Left lung (tissue), 14 donors: Measurements from ENCODE around the gene TUG1. TPM values are rescaled to one million over a fixed set of nuclear protein-coding genes. Genes with fewer than 3 reads are reported as not detected.

Source experiments
- ATAC-seq: fragments of 200-7000 bp; cut with Tn5 transposase; one replicate; pipeline ENCODE4 v1.9.1; 2020; ENCODE audit warnings: moderate library complexity
- DNase-seq, 4 donors: peaks; one replicate each; pipeline ENCODE4 v3.0.0-alpha.2; 2013 to 2020
- H3K27ac ChIP-seq, 2 donors: fragments of 200-600 bp; sonication (generic) in 1 of 2; one replicate each; pipeline versions ENCODE4 v1.5.0 to v1.8.0; 2020 to 2021
- H3K27me3 ChIP-seq, 2 donors: fragments of 200-600 bp; sonication (generic) in 1 of 2; one replicate each; pipeline versions ENCODE4 v1.5.0 to v1.8.0; 2020 to 2021
- H3K36me3 ChIP-seq, 2 donors: fragments of 200-600 bp; sonication (generic) in 1 of 2; one replicate each; pipeline versions ENCODE4 v1.5.0 to v1.8.0; 2020 to 2021
- H3K4me1 ChIP-seq, 2 donors: fragments of 200-600 bp; one replicate each; pipeline ENCODE4 v1.8.0; 2021
- H3K4me3 ChIP-seq, 2 donors: fragments of 200-600 bp; sonication (generic) in 1 of 2; one replicate each; pipeline versions ENCODE4 v1.5.0 to v1.8.0; 2020 to 2021; ENCODE audit warnings: mild to moderate bottlenecking in 1 of 2
- H3K9me3 ChIP-seq, 2 donors: fragments of 200-600 bp; sonication (generic) in 1 of 2; one replicate each; pipeline versions ENCODE4 v1.5.0 to v1.8.0; 2020 to 2021
- CTCF ChIP-seq, 2 donors: fragments of 200-600 bp; sonication (generic) in 1 of 2; IDR thresholded peaks; one replicate each; pipeline versions ENCODE4 v1.5.0 to v1.8.0; 2021; ENCODE audit warnings: antibody characterized with exemption in 2 of 2
- intact Hi-C, 2 donors: fragments of 100-400 bp; cut with DNase I; formaldehyde crosslinking; loops; one replicate each; pipeline versions ENCODE4 v1.11.2 to v1.14.2; 2022
- long read RNA-seq, 12 donors: library from polyadenylated mRNA in 2 of 12; unstranded in 2 of 12; transcript quantifications; one replicate each; pipeline ENCODE4 v2.0.0 and lab custom pipeline, GENCODE V29; 2019 to 2026
- polyA plus RNA-seq, 6 donors: library from polyadenylated mRNA; unstranded; fragments of 120-200 nt; gene quantifications; one replicate each; pipeline ENCODE4 v1.2.1, GENCODE V29; 2013; ENCODE audit not compliant: insufficient read length in 6 of 6
- total RNA-seq, 2 donors: library from RNA; stranded (reverse); fragmentation: NEBNext Ultra II Directional; extraction: Animal tissue kit (Norgen Biotek cat#: 25700); gene quantifications; one replicate each; pipeline ENCODE4 v1.2.1, GENCODE V29; 2021
- donor health status: DM: no; HTN: yes; CAD: no.
- donor health status: DM: no; HTN: no; CAD: no.

The TUG1 gene
- total RNA-seq (10 to 100 TPM; 56.4 to 78.0 TPM), polyA plus RNA-seq (100 to 1,000 TPM; 223 to 251 (median 234) TPM)
- long read RNA-seq, donor 1, full-length matches to known transcripts, result 107 of 107 reads
- long read RNA-seq, donor 1, partial matches to known transcripts, result 0 of 107 reads
- long read RNA-seq, donor 1, other reads (novel, unspliced or antisense), result 0 of 107 reads
- long read RNA-seq, donor 2, full-length matches to known transcripts, result 104 of 114 reads
- long read RNA-seq, donor 2, partial matches to known transcripts, result 10 of 114 reads
- long read RNA-seq, donor 2, other reads (novel, unspliced or antisense), result 0 of 114 reads
- long read RNA-seq, donor 3, full-length matches to known transcripts, result 52 of 66 reads
- long read RNA-seq, donor 3, partial matches to known transcripts, result 14 of 66 reads
- long read RNA-seq, donor 3, other reads (novel, unspliced or antisense), result 0 of 66 reads
- long read RNA-seq, donor 4, full-length matches to known transcripts, result 2 of 7 reads
- long read RNA-seq, donor 4, partial matches to known transcripts, result 0 of 7 reads
- long read RNA-seq, donor 4, other reads (novel, unspliced or antisense), result 5 of 7 reads
- long read RNA-seq, donor 5, full-length matches to known transcripts, result 75 of 81 reads
- long read RNA-seq, donor 5, partial matches to known transcripts, result 6 of 81 reads
- long read RNA-seq, donor 5, other reads (novel, unspliced or antisense), result 0 of 81 reads
- long read RNA-seq, donor 6, full-length matches to known transcripts, result 48 of 48 reads
- long read RNA-seq, donor 6, partial matches to known transcripts, result 0 of 48 reads
- long read RNA-seq, donor 6, other reads (novel, unspliced or antisense), result 0 of 48 reads
- long read RNA-seq, donor 7, full-length matches to known transcripts, result 27 of 27 reads
- long read RNA-seq, donor 7, partial matches to known transcripts, result 0 of 27 reads
- long read RNA-seq, donor 7, other reads (novel, unspliced or antisense), result 0 of 27 reads
- long read RNA-seq, donor 8, full-length matches to known transcripts, result 72 of 72 reads
- long read RNA-seq, donor 8, partial matches to known transcripts, result 0 of 72 reads
- long read RNA-seq, donor 8, other reads (novel, unspliced or antisense), result 0 of 72 reads
- long read RNA-seq, donor 9, partial matches to known transcripts, result 0 of 1 reads
- long read RNA-seq, donor 9, other reads (novel, unspliced or antisense), result 0 of 1 reads
- long read RNA-seq, donor 10, partial matches to known transcripts, result 0 of 3 reads
- long read RNA-seq, donor 10, other reads (novel, unspliced or antisense), result 2 of 3 reads
- long read RNA-seq, donor 11, full-length matches to known transcripts, result 50 of 50 reads
- long read RNA-seq, donor 11, partial matches to known transcripts, result 0 of 50 reads
- long read RNA-seq, donor 11, other reads (novel, unspliced or antisense), result 0 of 50 reads
- long read RNA-seq, donor 12, full-length matches to known transcripts, result 79 of 79 reads
- long read RNA-seq, donor 12, partial matches to known transcripts, result 0 of 79 reads
- long read RNA-seq, donor 12, other reads (novel, unspliced or antisense), result 0 of 79 reads

DNA sequence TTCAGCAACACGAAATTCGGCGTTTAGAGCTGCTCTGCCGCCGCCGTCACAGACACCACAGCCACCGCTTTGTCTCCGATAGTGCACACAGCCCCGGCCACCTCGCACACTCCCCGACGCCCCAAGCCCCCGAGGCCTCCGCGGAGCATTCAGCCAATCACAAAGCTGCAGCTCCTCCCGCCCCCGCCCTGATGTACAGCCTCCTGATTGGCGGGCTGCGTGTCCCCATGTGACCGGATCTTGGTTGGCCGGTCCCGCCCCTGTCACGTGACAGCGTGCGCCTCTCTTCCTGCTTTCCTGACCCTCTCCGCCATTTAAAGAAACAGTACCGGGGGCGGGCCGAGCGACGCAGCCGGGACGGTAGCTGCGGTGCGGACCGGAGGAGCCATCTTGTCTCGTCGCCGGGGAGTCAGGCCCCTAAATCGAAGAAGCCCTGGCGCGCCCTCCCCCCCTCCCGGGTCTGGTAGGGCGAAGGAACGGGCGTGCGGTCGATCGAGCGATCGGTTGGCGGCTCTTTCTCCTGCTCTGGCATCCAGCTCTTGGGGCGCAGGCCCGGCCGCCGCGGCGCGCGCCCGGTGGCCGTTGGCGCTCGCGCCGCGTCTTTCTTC lies at the start of gene TUG1:
TSS of gene TUG1 (plus strand) at position 342 of the 608 bp plus-strand sequence.
- DNase-seq (peak; percentile 97 to 99 (median 98)), ATAC-seq (peak; percentile 96)
- TF ChIP-seq CTCF (IDR thresholded peaks at IDR 0.05), result no peak
- Histone ChIP-seq H3K4me1 (peaks cover 28 to 33% of the 10 kb centered on the region in 2 donors), H3K27ac (peak within 1 kb of the TSS; percentile 96 to 98), H3K36me3 (peaks cover 0 to 29% of the 10 kb centered on the region in 2 donors), H3K27me3 (no peaks in the 10 kb centered on the region), H3K4me3 (peak within 1 kb of the TSS; percentile 80), H3K9me3 (no peaks in the 10 kb centered on the region)
- intact Hi-C loops, result no loop called here

GRCh38 chr22:30919973-30920372 lies 49.1 kb upstream of the TUG1 start:
- Histone ChIP-seq H3K36me3 (peaks cover 0 to 11% of the 10 kb centered on the region in 2 donors), H3K9me3 (peaks cover 0 to 11% of the 10 kb centered on the region in 2 donors), H3K4me1 (peaks cover 3 to 20% of the 10 kb centered on the region in 2 donors), H3K4me3 (no peak overlapping the region), H3K27ac (no peak overlapping the region), H3K27me3 (no peaks in the 10 kb centered on the region)
- intact Hi-C loops, result loop anchor here in 1 of 2 donors (10.0 kb wide), 1 partner anchor 285 kb away; the partner anchor contains the start of gene SLC35E4
- no peak for TF ChIP-seq CTCF (IDR thresholded peaks at IDR 0.05)
- DNase-seq (no peak), ATAC-seq (no peak)

- intact Hi-C loops, result loop anchor here in 1 of 2 donors (10.0 kb wide), 1 partner anchor 286 kb away; the partner anchor contains the start of gene SLC35E4
- no peak overlapping the region for H3K27ac ChIP-seq
- peak; percentile 90 for ATAC-seq
- TF ChIP-seq CTCF (IDR thresholded peaks at IDR 0.05), result peak; percentile 88 to 95
- peaks cover 0 to 16% of the 10 kb centered on the region in 2 donors for H3K36me3 ChIP-seq
- peak; percentile 62 to 92 (median 76) for DNase-seq
- H3K4me3 ChIP-seq, result peak overlapping the region in 1 of 2 donors; percentile 47
- H3K27me3 ChIP-seq, result no peaks in the 10 kb centered on the region
- H3K9me3 ChIP-seq, result peaks cover 0 to 7% of the 10 kb centered on the region in 2 donors
- peaks cover 3 to 20% of the 10 kb centered on the region in 2 donors for H3K4me1 ChIP-seq
Observed at GRCh38 chr22:30920407-30920806, 48.7 kb upstream of the TUG1 start.

GRCh38 chr22:30921108-30921507 lies 48.0 kb upstream of the TUG1 start:
- Histone ChIP-seq H3K36me3 (peaks cover 0 to 23% of the 10 kb centered on the region in 2 donors), H3K9me3 (peaks cover 0 to under 1% of the 10 kb centered on the region in 2 donors), H3K4me3 (peak overlapping the region in 1 of 2 donors; percentile 47), H3K4me1 (peaks cover 3 to 20% of the 10 kb centered on the region in 2 donors), H3K27ac (peak overlapping the region in 1 of 2 donors; percentile 74), H3K27me3 (no peaks in the 10 kb centered on the region)
- intact Hi-C loops, result loop anchor here in 1 of 2 donors (10.0 kb wide), 1 partner anchor 286 kb away; the partner anchor contains the start of gene SLC35E4
- TF ChIP-seq CTCF (IDR thresholded peaks at IDR 0.05), result no peak
- ATAC-seq (no peak), DNase-seq (no peak)
